H1 (cell line): ENCODE measurements around the gene CDH7. TPM values are rescaled to one million over a fixed set of nuclear protein-coding genes. Genes with fewer than 3 reads are reported as not detected.

Source experiments
- CTCF ChIA-PET: fragments of 300-600 bp; sonication (Branson Sonifier 250); formaldehyde crosslinking; loops from one replicate; lab custom pipeline; 2021; ENCODE audit not compliant: partially characterized antibody; lab: Charles Lee
- POLR2A ChIA-PET: fragments of 300-600 bp; sonication (Branson Sonifier 250); formaldehyde crosslinking; loops from one replicate; lab custom pipeline; 2021; ENCODE audit warnings: inconsistent platforms; ENCODE audit not compliant: partially characterized antibody; lab: Charles Lee
- DNase-seq, 2 experiments: peaks; one replicate each; pipeline versions ENCODE4 v3.0.0 to v3.0.0-alpha.2; 2010 to 2022; ENCODE audit warnings: low spot score in 2 of 2, low read depth in 1 of 2, mixed read lengths in 1 of 2
- FAIRE-seq: peaks from 2 replicates; lab custom pipeline; 2011; peaks lifted over from hg19 to GRCh38; lab: Jason Lieb, UNC
- H2AFZ ChIP-seq: 2 replicates; pipeline ENCODE4 v1.8.1; 2012; ENCODE audit warnings: low read length, inconsistent platforms
- H2AK5ac ChIP-seq: 2 replicates; pipeline ENCODE4 v1.6.1; 2013; ENCODE audit warnings: low read depth, low read length
- H2BK120ac ChIP-seq: replicated peaks from 2 replicates; pipeline ENCODE3; 2013; ENCODE audit warnings: low read depth, low read length, inconsistent platforms
- H2BK12ac ChIP-seq: 2 replicates; pipeline ENCODE4 v1.6.1; 2013; ENCODE audit warnings: low read depth, low read length
- H2BK15ac ChIP-seq: 2 replicates; pipeline ENCODE4 v1.6.1; 2013; ENCODE audit warnings: low read length
- H2BK20ac ChIP-seq: 2 replicates; pipeline ENCODE4 v1.6.1; 2013; ENCODE audit warnings: low read length
- H2BK5ac ChIP-seq: 2 replicates; pipeline ENCODE4 v1.6.1; 2013; ENCODE audit warnings: low read depth, low read length
- H3K14ac ChIP-seq: 2 replicates; pipeline ENCODE4 v1.6.1; 2013; ENCODE audit warnings: inconsistent platforms; ENCODE audit not compliant: insufficient read length
- H3K18ac ChIP-seq: 2 replicates; pipeline ENCODE4 v1.6.1; 2013; ENCODE audit warnings: low read length; ENCODE audit errors: extremely low read depth
- H3K23ac ChIP-seq: 2 replicates; pipeline ENCODE4 v1.6.1; 2013; ENCODE audit warnings: inconsistent platforms; ENCODE audit not compliant: insufficient read length
- H3K23me2 ChIP-seq: 2 replicates; pipeline ENCODE4 v1.6.1; 2013; ENCODE audit warnings: low read depth, low read length
- H3K27ac ChIP-seq: 2 replicates; pipeline ENCODE4 v1.6.1; 2011; ENCODE audit warnings: low read depth, low read length, inconsistent platforms
- H3K27me3 ChIP-seq, 4 experiments: replicated peaks in 1 of 4; 1 replicate in 1 of 4; 2 replicates in 3 of 4; pipeline versions ENCODE4 v1.6.1 to v1.8.1; 2011 to 2013; ENCODE audit warnings: low read length in 3 of 4, mild to moderate bottlenecking in 3 of 4, inconsistent platforms in 2 of 4, mixed read lengths in 2 of 4, moderate library complexity in 1 of 4; ENCODE audit not compliant: control insufficient read depth in 3 of 4, insufficient read depth in 3 of 4; ENCODE audit errors: extremely low read depth in 1 of 4
- H3K36me3 ChIP-seq, 4 experiments: 2 replicates each; pipeline versions ENCODE4 v1.6.1 to v1.8.1; 2011 to 2013; ENCODE audit warnings: mild to moderate bottlenecking in 4 of 4, low read length in 3 of 4, moderate library complexity in 2 of 4, control low read depth in 1 of 4, inconsistent platforms in 1 of 4; ENCODE audit not compliant: insufficient read depth in 4 of 4, control insufficient read depth in 2 of 4
- H3K4ac ChIP-seq: replicated peaks from 2 replicates; pipeline ENCODE3; 2013; ENCODE audit warnings: low read length, low read depth, mixed read lengths, inconsistent platforms; ENCODE audit not compliant: insufficient read length
- H3K4me1 ChIP-seq, 4 experiments: replicated peaks in 1 of 4; 1 replicate in 1 of 4; 2 replicates in 3 of 4; pipeline versions ENCODE4 v1.6.1 to v1.8.1; 2011 to 2013; ENCODE audit warnings: low read length in 3 of 4, inconsistent platforms in 2 of 4, mixed read lengths in 1 of 4; ENCODE audit not compliant: insufficient read depth in 4 of 4, control insufficient read depth in 3 of 4
- H3K4me2 ChIP-seq, 2 experiments: 2 replicates each; pipeline versions ENCODE4 v1.6.1 to v1.8.1; 2011 to 2013; ENCODE audit warnings: low read depth in 2 of 2, low read length in 2 of 2, control low read depth in 1 of 2, inconsistent platforms in 1 of 2, mild to moderate bottlenecking in 1 of 2; ENCODE audit not compliant: insufficient read depth in 1 of 2
- H3K4me3 ChIP-seq, 4 experiments: fragments of 200-600, 300-600 bp in 1 of 4; sonication (generic), shearing (Covaris generic), sonication (Bioruptor Twin) in 1 of 4; 2 replicates each; pipeline versions ENCODE4 v1.5.1 to v1.8.1; 2011 to 2016; ENCODE audit warnings: low read length in 4 of 4, low read depth in 3 of 4, control low read depth in 2 of 4, inconsistent platforms in 2 of 4, mild to moderate bottlenecking in 2 of 4, mixed read lengths in 1 of 4, moderate library complexity in 1 of 4; ENCODE audit not compliant: insufficient read depth in 2 of 4; ENCODE audit errors: extremely low read depth in 1 of 4
- H3K56ac ChIP-seq: replicated peaks from 2 replicates; pipeline ENCODE3; 2013; ENCODE audit warnings: low read depth, mild to moderate bottlenecking, mixed read lengths, low read length, inconsistent platforms; ENCODE audit not compliant: insufficient read length
- H3K79me1 ChIP-seq: 2 replicates; pipeline ENCODE4 v1.6.1; 2013; ENCODE audit warnings: low read depth, low read length, control low read depth
- H3K79me2 ChIP-seq, 2 experiments: 2 replicates each; pipeline versions ENCODE4 v1.6.1 to v1.8.1; 2012 to 2013; ENCODE audit warnings: low read length in 2 of 2, mild to moderate bottlenecking in 2 of 2, inconsistent platforms in 1 of 2; ENCODE audit not compliant: insufficient read depth in 2 of 2, control insufficient read depth in 1 of 2
- H3K9ac ChIP-seq, 4 experiments: replicated peaks in 1 of 4; 1 replicate in 1 of 4; 2 replicates in 3 of 4; pipeline versions ENCODE4 v1.6.1 to v1.8.1; 2011 to 2013; ENCODE audit warnings: low read depth in 3 of 4, low read length in 3 of 4, control low read depth in 2 of 4, mild to moderate bottlenecking in 2 of 4, moderate library complexity in 2 of 4, inconsistent platforms in 1 of 4; ENCODE audit errors: extremely low read depth in 1 of 4
- H3K9me3 ChIP-seq, 2 experiments: 2 replicates each; pipeline versions ENCODE4 v1.6.1 to v1.8.1; 2012 to 2013; ENCODE audit warnings: mild to moderate bottlenecking in 2 of 2, moderate library complexity in 2 of 2, control low read depth in 1 of 2, inconsistent platforms in 1 of 2, low read depth in 1 of 2, low read length in 1 of 2, mixed read lengths in 1 of 2; ENCODE audit not compliant: insufficient read depth in 2 of 2
- H4K20me1 ChIP-seq, 2 experiments: replicated peaks in 1 of 2; 2 replicates each; pipeline versions ENCODE3 to v1.8.1; 2011 to 2013; ENCODE audit warnings: inconsistent platforms in 2 of 2, low read length in 2 of 2, mild to moderate bottlenecking in 1 of 2; ENCODE audit not compliant: insufficient read depth in 2 of 2, control insufficient read depth in 1 of 2
- H4K5ac ChIP-seq: 2 replicates; pipeline ENCODE4 v1.6.1; 2013; ENCODE audit warnings: low read length, low read depth, mixed read lengths, inconsistent platforms; ENCODE audit not compliant: insufficient read length
- H4K8ac ChIP-seq: 2 replicates; pipeline ENCODE4 v1.8.0; 2013; ENCODE audit warnings: mild to moderate bottlenecking, moderate library complexity, low read length, inconsistent platforms; ENCODE audit not compliant: insufficient read depth; ENCODE audit errors: extremely low read depth
- H4K91ac ChIP-seq: replicated peaks from 2 replicates; pipeline ENCODE3; 2013; ENCODE audit warnings: low read length, mixed read lengths, inconsistent platforms; ENCODE audit not compliant: insufficient read length
- CHD2 ChIP-seq: IDR thresholded peaks from 2 replicates; pipeline ENCODE4 v1.6.1; 2012; ENCODE audit warnings: low read length, improper control_type of control experiment
- CREB1 ChIP-seq: IDR thresholded peaks from 2 replicates; pipeline ENCODE4 v1.6.1; 2012; ENCODE audit warnings: inconsistent platforms
- CTBP2 ChIP-seq: IDR thresholded peaks from 2 replicates; pipeline ENCODE4 v1.7.0; 2011; ENCODE audit warnings: borderline replicate concordance, mild to moderate bottlenecking, moderate library complexity, mixed read lengths, low read length; ENCODE audit not compliant: insufficient read depth, insufficient read length
- E2F6 ChIP-seq: IDR thresholded peaks from 2 replicates; pipeline ENCODE4 v1.6.1; 2012; ENCODE audit warnings: inconsistent platforms
- GABPA ChIP-seq: IDR thresholded peaks from 2 replicates; pipeline ENCODE4 v1.6.1; 2011; ENCODE audit warnings: mild to moderate bottlenecking, low read length, moderate library complexity, borderline replicate concordance; ENCODE audit not compliant: insufficient read depth
- GTF2F1 ChIP-seq: IDR thresholded peaks from 2 replicates; pipeline ENCODE4 v1.6.1; 2012; ENCODE audit warnings: low read depth, low read length, improper control_type of control experiment, borderline replicate concordance
- HDAC6 ChIP-seq: IDR thresholded peaks from one replicate; pipeline ENCODE4 v1.7.1; 2012; ENCODE audit warnings: low read depth, mild to moderate bottlenecking, inconsistent platforms, low read length, moderate library complexity
- SP4 ChIP-seq: IDR thresholded peaks from 2 replicates; pipeline ENCODE4 v1.6.1; 2012; ENCODE audit warnings: low read length, inconsistent platforms
- SUZ12 ChIP-seq: fragments of 200-600 bp; sonication (generic); IDR thresholded peaks from 2 replicates; pipeline ENCODE4 v1.6.1; 2012; ENCODE audit warnings: mild to moderate bottlenecking, inconsistent platforms, low read length, moderate library complexity, mixed read lengths
- YY1 ChIP-seq: IDR thresholded peaks from 2 replicates; pipeline ENCODE4 v1.6.1; 2011; ENCODE audit warnings: low read depth, mild to moderate bottlenecking, low read length
- WGBS, 2 experiments: shearing (Covaris generic) in 1 of 2; methylation state at CpG; one replicate each; pipeline versions ENCODE4 v1.1.6 to v1.1.7; 2013 to 2015; ENCODE audit warnings: low lambda C conversion rate in 2 of 2, mixed read lengths in 2 of 2, inconsistent platforms in 1 of 2, low coverage in 1 of 2, missing lambda C conversion rate in 1 of 2; ENCODE audit not compliant: insufficient replicate concordance in 2 of 2, insufficient coverage in 1 of 2, insufficient read length in 1 of 2; ENCODE audit errors: extremely low coverage in 1 of 2, missing lambda C conversion rate in 1 of 2; 5-methylcytosine and 5-hydroxymethylcytosine counted together
- polyA plus RNA-seq, 7 experiments: library from polyadenylated mRNA; depleted of rRNA in 3 of 7; stranded (reverse) in 5 of 7; unstranded in 2 of 7; fragments of >200 nt in 5 of 7; fragments of 200-250 nt in 2 of 7; gene quantifications; 1 replicate in 5 of 7; 2 replicates in 1 of 7; 4 replicates in 1 of 7; pipeline versions ENCODE4 v1.2.1 to v1.2.3, GENCODE V29; 2011 to 2013; ENCODE audit warnings: missing spikeins in 2 of 7, mixed read lengths in 2 of 7
- total RNA-seq: library from RNA; stranded (reverse); fragmentation: NEBNext Ultra II Directional; extraction: Animal tissue kit (Norgen Biotek cat#: 25700); gene quantifications from 2 replicates; pipeline ENCODE4 v1.2.1, GENCODE V29; 2021
- TF ChIP-seq, protein P1 (sequence below): IDR thresholded peaks from 2 replicates; pipeline ENCODE4 v1.6.1; 2011; ENCODE audit warnings: low read length, improper control_type of control experiment

The CDH7 gene
- total and polyA plus RNA-seq, 2 of the 8 experiments (the other 6 are each of a cell fraction or from before 2014, with no cell fraction given) = 1.00 to 1.5 TPM

DNA sequence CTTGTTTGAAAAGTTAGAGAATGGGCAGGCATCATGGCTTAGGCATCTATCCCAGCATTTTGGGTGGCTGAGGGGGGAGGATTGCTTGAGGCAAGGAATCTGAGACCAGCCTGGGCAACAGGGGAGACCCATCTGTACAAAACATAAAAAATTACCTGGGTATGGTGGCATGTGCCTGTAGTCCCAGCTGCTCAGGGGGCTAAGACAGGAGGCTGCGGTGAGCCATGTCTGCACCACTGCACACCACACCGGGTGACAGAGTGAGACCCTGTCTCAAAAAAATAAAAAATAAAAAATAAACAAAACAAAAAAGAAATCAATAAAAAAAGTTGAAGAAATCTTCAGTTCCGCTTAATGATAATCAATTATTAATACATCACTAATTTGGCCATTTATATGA is 146.5 kb downstream of the CDH7 start:
- Histone ChIP-seq H4K5ac (no peak overlapping the region), H3K4me2 (no peak overlapping the region), H4K8ac (no peak overlapping the region), H3K23me2 (no peaks in the 10 kb centered on the region; the same call in 1 of the 2 replicates), H2AFZ (no peak overlapping the region), H2BK120ac (no peak overlapping the region), H3K27me3 (peaks cover 0 to 2% (median under 1%) of the 10 kb centered on the region in 4 experiments; a peak in 3 of 7 replicates), H3K23ac (no peak overlapping the region), H3K18ac (no peak overlapping the region), H3K36me3 (no peaks in the 10 kb centered on the region), H2AK5ac (no peak overlapping the region), H2BK20ac (no peak overlapping the region), H3K9ac (no peak overlapping the region), H3K79me2 (no peaks in the 10 kb centered on the region), H3K79me1 (no peaks in the 10 kb centered on the region), H3K4me1 (no peaks in the 10 kb centered on the region), H3K4me3 (no peak overlapping the region), H2BK15ac (no peak overlapping the region), H2BK5ac (no peak overlapping the region), H3K4ac (no peak overlapping the region), H4K20me1 (no peaks in the 10 kb centered on the region), H3K56ac (no peak overlapping the region), H3K9me3 (no peaks in the 10 kb centered on the region), H2BK12ac (no peak overlapping the region), H3K27ac (no peak overlapping the region), H4K91ac (no peak overlapping the region), H3K14ac (no peak overlapping the region)
- ChIA-PET CTCF (no interaction called here), POLR2A (no interaction called here)
- WGBS, 2 experiments = 95% methylated on average over 3 of the region's 3 CpGs; no CpG with 5 or more reads in 1 of the 2 experiments
- TF ChIP-seq CREB1 = no peak
- no peak for TF ChIP-seq YY1
- TF ChIP-seq, protein P1, sequence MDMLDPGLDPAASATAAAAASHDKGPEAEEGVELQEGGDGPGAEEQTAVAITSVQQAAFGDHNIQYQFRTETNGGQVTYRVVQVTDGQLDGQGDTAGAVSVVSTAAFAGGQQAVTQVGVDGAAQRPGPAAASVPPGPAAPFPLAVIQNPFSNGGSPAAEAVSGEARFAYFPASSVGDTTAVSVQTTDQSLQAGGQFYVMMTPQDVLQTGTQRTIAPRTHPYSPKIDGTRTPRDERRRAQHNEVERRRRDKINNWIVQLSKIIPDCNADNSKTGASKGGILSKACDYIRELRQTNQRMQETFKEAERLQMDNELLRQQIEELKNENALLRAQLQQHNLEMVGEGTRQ = no peak
- no peak for TF ChIP-seq SUZ12
- no peak for TF ChIP-seq CTBP2
- no peak for TF ChIP-seq E2F6
- TF ChIP-seq GABPA = no peak
- TF ChIP-seq CHD2 = no peak
- no peak for TF ChIP-seq GTF2F1
- no peak for TF ChIP-seq HDAC6
- TF ChIP-seq SP4 = no peak
- FAIRE-seq = no peak
- DNase-seq = no peak
